ENCODE measurements around the gene EIF5. TPM values are rescaled to one million over a fixed set of nuclear protein-coding genes. Genes with fewer than 3 reads are reported as not detected.

EIF5 gene
- total RNA-seq, 1 experiment from 2014 or later, result 238 TPM

GRCh38 chr14:103290494-103290893 lies 43.5 kb upstream of the EIF5 start:
- in situ Hi-C loops (cut with HindIII; ENCODE audit: low pct_unique_long_range_greater_than_20kb, low sequenced_read_pairs), result no loop called here
- DNase-seq (ENCODE audit: low read depth, low spot score) (no peak), ATAC-seq (no peak)
- Histone ChIP-seq H3K27ac (ENCODE audit: low read length) (no peak overlapping the region), H3K4me3 (ENCODE audit: low read depth in 2 of 2, low read length in 2 of 2) (no peak overlapping the region), H3K27me3 (ENCODE audit: control insufficient read depth, insufficient read depth, low read length) (no peaks in the 10 kb centered on the region), H3K36me3 (ENCODE audit: control insufficient read depth, insufficient read depth, low read length) (no peaks in the 10 kb centered on the region), H3K4me1 (ENCODE audit: control insufficient read depth, insufficient read depth, low read length) (no peaks in the 10 kb centered on the region), H3K9me3 (ENCODE audit: control insufficient read depth, insufficient read depth, low read depth, low read length) (no peaks in the 10 kb centered on the region)
- POLR2A ChIA-PET, result no interaction called here
- no TSS peak for BruUV-seq (replicated peaks)
- CTCF ChIA-PET, result no interaction called here
- intact Hi-C loops (cut with micrococcal nuclease; ENCODE audit: unreplicated experiment), result loop anchor here (10.0 kb wide), 1 partner anchor 186 kb away; no protein-coding TSS in a partner anchor
- TF ChIP-seq CTCF (IDR thresholded peaks at IDR 0.05), result no peak
- no peak for TF ChIP-seq SIN3A (IDR thresholded peaks at IDR 0.05; ENCODE audit: borderline replicate concordance, insufficient read depth, low read depth, low read length)
- TF ChIP-seq, protein P1, sequence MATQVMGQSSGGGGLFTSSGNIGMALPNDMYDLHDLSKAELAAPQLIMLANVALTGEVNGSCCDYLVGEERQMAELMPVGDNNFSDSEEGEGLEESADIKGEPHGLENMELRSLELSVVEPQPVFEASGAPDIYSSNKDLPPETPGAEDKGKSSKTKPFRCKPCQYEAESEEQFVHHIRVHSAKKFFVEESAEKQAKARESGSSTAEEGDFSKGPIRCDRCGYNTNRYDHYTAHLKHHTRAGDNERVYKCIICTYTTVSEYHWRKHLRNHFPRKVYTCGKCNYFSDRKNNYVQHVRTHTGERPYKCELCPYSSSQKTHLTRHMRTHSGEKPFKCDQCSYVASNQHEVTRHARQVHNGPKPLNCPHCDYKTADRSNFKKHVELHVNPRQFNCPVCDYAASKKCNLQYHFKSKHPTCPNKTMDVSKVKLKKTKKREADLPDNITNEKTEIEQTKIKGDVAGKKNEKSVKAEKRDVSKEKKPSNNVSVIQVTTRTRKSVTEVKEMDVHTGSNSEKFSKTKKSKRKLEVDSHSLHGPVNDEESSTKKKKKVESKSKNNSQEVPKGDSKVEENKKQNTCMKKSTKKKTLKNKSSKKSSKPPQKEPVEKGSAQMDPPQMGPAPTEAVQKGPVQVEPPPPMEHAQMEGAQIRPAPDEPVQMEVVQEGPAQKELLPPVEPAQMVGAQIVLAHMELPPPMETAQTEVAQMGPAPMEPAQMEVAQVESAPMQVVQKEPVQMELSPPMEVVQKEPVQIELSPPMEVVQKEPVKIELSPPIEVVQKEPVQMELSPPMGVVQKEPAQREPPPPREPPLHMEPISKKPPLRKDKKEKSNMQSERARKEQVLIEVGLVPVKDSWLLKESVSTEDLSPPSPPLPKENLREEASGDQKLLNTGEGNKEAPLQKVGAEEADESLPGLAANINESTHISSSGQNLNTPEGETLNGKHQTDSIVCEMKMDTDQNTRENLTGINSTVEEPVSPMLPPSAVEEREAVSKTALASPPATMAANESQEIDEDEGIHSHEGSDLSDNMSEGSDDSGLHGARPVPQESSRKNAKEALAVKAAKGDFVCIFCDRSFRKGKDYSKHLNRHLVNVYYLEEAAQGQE (IDR thresholded peaks at IDR 0.05; ENCODE audit: insufficient read depth in 1 of 2, low read depth in 2 of 2, low read length in 1 of 2), result no peak
- TF ChIP-seq TCF7L2 (IDR thresholded peaks at IDR 0.05; ENCODE audit: low read depth, low read length), result no peak
- TF ChIP-seq POLR2AphosphoS5 (IDR thresholded peaks at IDR 0.05; ENCODE audit: low read depth, low read length), result no peak

DNA sequence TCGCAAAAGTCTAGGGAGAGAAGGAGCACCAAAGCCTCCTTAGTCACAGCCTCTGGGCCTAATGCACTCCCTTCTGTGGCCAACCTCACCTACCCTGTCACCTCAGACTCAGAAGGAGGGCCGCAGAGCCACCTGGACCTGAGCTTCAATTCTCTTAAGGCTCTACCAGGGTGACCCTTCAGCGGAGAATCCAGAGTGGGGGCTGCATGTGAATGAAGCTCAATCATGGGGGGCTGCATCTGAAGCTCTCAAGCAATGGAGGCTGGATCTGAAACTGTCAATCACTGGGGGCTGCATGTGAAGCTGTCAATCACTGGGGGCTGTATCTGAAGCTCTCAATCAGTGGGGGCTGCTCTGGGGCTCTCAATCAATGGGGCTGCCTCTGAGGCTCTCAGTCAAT lies 43.1 kb upstream of the EIF5 start:
- no peak overlapping the region for H3K4me3 ChIP-seq (ENCODE audit: low read depth in 2 of 2, low read length in 2 of 2)
- no peak for ATAC-seq
- H3K27ac ChIP-seq (ENCODE audit: low read length), result no peak overlapping the region
- H3K9me3 ChIP-seq (ENCODE audit: control insufficient read depth, insufficient read depth, low read depth, low read length), result no peaks in the 10 kb centered on the region
- ChIA-PET CTCF (interaction anchor here (2.5 kb wide), 1 partner anchor 186 kb away, joined by 13 read pairs; no protein-coding TSS in a partner anchor), POLR2A (no interaction called here)
- no peak for DNase-seq (ENCODE audit: low read depth, low spot score)
- intact Hi-C loops (cut with micrococcal nuclease; ENCODE audit: unreplicated experiment) (loop anchor here (10.0 kb wide), 1 partner anchor 186 kb away; no protein-coding TSS in a partner anchor), in situ Hi-C loops (cut with HindIII; ENCODE audit: low pct_unique_long_range_greater_than_20kb, low sequenced_read_pairs) (no loop called here)
- no peak for TF ChIP-seq SIN3A (IDR thresholded peaks at IDR 0.05; ENCODE audit: borderline replicate concordance, insufficient read depth, low read depth, low read length)
- TF ChIP-seq TCF7L2 (IDR thresholded peaks at IDR 0.05; ENCODE audit: low read depth, low read length), result no peak
- TF ChIP-seq, protein P1 (IDR thresholded peaks at IDR 0.05; ENCODE audit: insufficient read depth in 1 of 2, low read depth in 2 of 2, low read length in 1 of 2), result no peak
- TF ChIP-seq CTCF (IDR thresholded peaks at IDR 0.05), result no peak
- TF ChIP-seq POLR2AphosphoS5 (IDR thresholded peaks at IDR 0.05; ENCODE audit: low read depth, low read length), result no peak
- no TSS peak for BruUV-seq (replicated peaks)
- no peaks in the 10 kb centered on the region for H3K27me3 ChIP-seq (ENCODE audit: control insufficient read depth, insufficient read depth, low read length)
- H3K36me3 ChIP-seq (ENCODE audit: control insufficient read depth, insufficient read depth, low read length), result no peaks in the 10 kb centered on the region
- H3K4me1 ChIP-seq (ENCODE audit: control insufficient read depth, insufficient read depth, low read length), result no peaks in the 10 kb centered on the region
